OCI-LY7 (cell line): Measurements from ENCODE around the gene IFFO2. TPM values are rescaled to one million over a fixed set of nuclear protein-coding genes. Genes with fewer than 3 reads are reported as not detected.

ENCODE experiments used
- BruUV-seq: library from RNA; stranded (reverse); fragments of 400-500 nt; replicated peaks from 2 replicates; lab custom pipeline; 2021; lab: Mats Ljungman, UMichigan
- CTCF ChIA-PET: fragments of 300-600 bp; sonication (Branson Sonifier 250); formaldehyde crosslinking; loops from one replicate; lab custom pipeline; 2022; ENCODE audit warnings: antibody characterized with exemption; ENCODE audit not compliant: unreplicated experiment; lab: Charles Lee
- POLR2A ChIA-PET: fragments of 300-600 bp; sonication (Branson Sonifier 250); formaldehyde crosslinking; loops from one replicate; lab custom pipeline; 2022; ENCODE audit warnings: antibody characterized with exemption; lab: Charles Lee
- DNase-seq: peaks from one replicate; pipeline ENCODE4 v3.0.0-alpha.2; 2015; ENCODE audit warnings: low spot score
- H2AFZ ChIP-seq: fragments of 200-600 bp; sonication (generic), shearing (Covaris generic); 2 replicates; pipeline ENCODE4 v1.6.1; 2014; ENCODE audit warnings: mild to moderate bottlenecking, antibody characterized with exemption, low read length, moderate library complexity
- H3K27ac ChIP-seq: fragments of 200-600 bp; sonication (generic); 2 replicates; pipeline ENCODE4 v1.5.1; 2014; ENCODE audit warnings: mixed run types, low read depth, mild to moderate bottlenecking, moderate library complexity, low read length, inconsistent platforms; ENCODE audit not compliant: poor library complexity, severe bottlenecking
- H3K36me3 ChIP-seq: fragments of 200-600 bp; sonication (generic); 2 replicates; pipeline ENCODE4 v1.6.1; 2014; ENCODE audit warnings: mild to moderate bottlenecking, antibody characterized with exemption, low read length, moderate library complexity, mixed read lengths; ENCODE audit not compliant: insufficient read depth
- H3K4me1 ChIP-seq: fragments of 200-600 bp; sonication (generic); 2 replicates; pipeline ENCODE4 v1.5.1; 2014; ENCODE audit warnings: mild to moderate bottlenecking, low read length; ENCODE audit not compliant: insufficient read depth, poor library complexity, severe bottlenecking
- H3K4me2 ChIP-seq: fragments of 200-600 bp; sonication (generic); 2 replicates; pipeline ENCODE4 v1.6.1; 2014; ENCODE audit warnings: mild to moderate bottlenecking, low read length
- H3K4me3 ChIP-seq: fragments of 200-600 bp; sonication (generic); 2 replicates; pipeline ENCODE4 v1.5.1; 2014; ENCODE audit warnings: mild to moderate bottlenecking, low read depth, low read length; ENCODE audit not compliant: poor library complexity, severe bottlenecking
- H3K79me2 ChIP-seq: fragments of 200-600 bp; sonication (generic); 2 replicates; pipeline ENCODE4 v1.6.1; 2016; ENCODE audit warnings: low read depth, mild to moderate bottlenecking, low read length, moderate library complexity, mixed read lengths; ENCODE audit not compliant: insufficient read depth
- H3K9me2 ChIP-seq: fragments of 200-600 bp; sonication (generic); 2 replicates; pipeline ENCODE4 v1.6.1; 2016; ENCODE audit warnings: mild to moderate bottlenecking, low read length, mixed read lengths; ENCODE audit not compliant: insufficient read depth
- H3K9me3 ChIP-seq: fragments of 200-600 bp; sonication (generic); 2 replicates; pipeline ENCODE4 v1.6.1; 2014; ENCODE audit warnings: mild to moderate bottlenecking, mixed run types, low read length, mixed read lengths
- H4K20me1 ChIP-seq: fragments of 200-600 bp; sonication (generic); 2 replicates; pipeline ENCODE4 v1.6.1; 2014; ENCODE audit warnings: mild to moderate bottlenecking, antibody characterized with exemption, low read length, moderate library complexity, mixed read lengths; ENCODE audit not compliant: insufficient read depth
- EZH2phosphoT487 ChIP-seq: fragments of 200-600 bp; sonication (generic); IDR thresholded peaks from 2 replicates; pipeline ENCODE4 v1.6.1; 2018; ENCODE audit warnings: low read depth, borderline replicate concordance, mild to moderate bottlenecking, mixed run types, antibody characterized with exemption, low read length, moderate library complexity, mixed read lengths
- intact Hi-C: fragments of 100-400 bp; cut with micrococcal nuclease; formaldehyde crosslinking; loops from one replicate; pipeline ENCODE4 v1.10.0; 2022; ENCODE audit not compliant: unreplicated experiment
- total RNA-seq, 2 experiments: library from RNA; depleted of rRNA in 1 of 2; stranded (reverse); fragments of >200 nt in 1 of 2; shearing (Covaris generic) in 1 of 2; gene quantifications; 2 replicates each; pipeline ENCODE4 v1.2.3, GENCODE V29; 2014 to 2022
- TF ChIP-seq, protein P1 (sequence below): fragments of 200-600 bp; sonication (generic); conservative IDR thresholded peaks from 2 replicates; pipeline ENCODE4 v1.5.1; 2014; ENCODE audit warnings: mild to moderate bottlenecking, antibody characterized with exemption, low read length, moderate library complexity, mixed read lengths

Gene IFFO2
- total RNA-seq, 2 experiments from 2014 or later: 0.06 to 0.44 TPM

DNA sequence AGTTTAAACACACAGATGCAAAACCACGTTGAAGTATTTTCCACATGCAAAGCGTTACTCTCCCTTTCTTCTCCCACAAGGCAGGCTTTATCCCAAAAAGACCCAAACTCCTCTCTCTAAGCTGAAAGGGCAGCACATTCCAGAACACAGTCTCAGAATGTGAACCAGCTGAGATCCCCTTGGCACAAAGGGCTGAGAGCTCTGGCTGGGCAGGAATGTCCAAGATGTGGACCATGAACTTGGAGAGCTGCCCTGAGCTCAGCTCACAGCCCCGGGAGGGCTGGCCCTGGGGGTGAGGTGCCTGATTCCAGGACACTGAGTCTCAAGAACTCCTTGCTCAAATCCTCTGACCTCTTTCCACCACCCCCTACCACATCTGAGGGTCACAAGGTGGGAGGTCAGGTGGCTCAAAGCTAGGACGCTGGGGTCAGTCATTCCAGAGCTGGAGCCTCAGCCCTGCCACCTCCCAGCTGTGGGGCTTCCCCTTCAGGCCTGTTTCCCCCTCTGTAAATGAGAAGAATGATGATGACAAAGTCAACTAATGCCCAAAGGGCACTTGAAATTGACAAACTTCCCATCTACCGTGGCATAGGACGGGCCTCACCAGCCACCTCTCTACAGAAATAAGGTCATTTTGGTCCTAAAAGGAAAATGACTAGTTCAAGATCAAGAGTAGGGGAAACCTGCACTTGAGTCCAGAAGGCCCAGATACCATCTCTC, 65.6 kb downstream of the IFFO2 start:
- Histone ChIP-seq H3K4me2 (no peak overlapping the region), H2AFZ (no peak overlapping the region), H3K27ac (no peak overlapping the region), H3K9me2 (no peaks in the 10 kb centered on the region), H3K4me3 (no peak overlapping the region), H4K20me1 (no peaks in the 10 kb centered on the region), H3K36me3 (no peaks in the 10 kb centered on the region), H3K79me2 (no peaks in the 10 kb centered on the region), H3K9me3 (no peaks in the 10 kb centered on the region), H3K4me1 (no peaks in the 10 kb centered on the region)
- intact Hi-C loops: no loop called here
- POLR2A ChIA-PET: no interaction called here
- CTCF ChIA-PET: no interaction called here
- BruUV-seq: no TSS peak
- no peak for DNase-seq
- TF ChIP-seq, protein P1, sequence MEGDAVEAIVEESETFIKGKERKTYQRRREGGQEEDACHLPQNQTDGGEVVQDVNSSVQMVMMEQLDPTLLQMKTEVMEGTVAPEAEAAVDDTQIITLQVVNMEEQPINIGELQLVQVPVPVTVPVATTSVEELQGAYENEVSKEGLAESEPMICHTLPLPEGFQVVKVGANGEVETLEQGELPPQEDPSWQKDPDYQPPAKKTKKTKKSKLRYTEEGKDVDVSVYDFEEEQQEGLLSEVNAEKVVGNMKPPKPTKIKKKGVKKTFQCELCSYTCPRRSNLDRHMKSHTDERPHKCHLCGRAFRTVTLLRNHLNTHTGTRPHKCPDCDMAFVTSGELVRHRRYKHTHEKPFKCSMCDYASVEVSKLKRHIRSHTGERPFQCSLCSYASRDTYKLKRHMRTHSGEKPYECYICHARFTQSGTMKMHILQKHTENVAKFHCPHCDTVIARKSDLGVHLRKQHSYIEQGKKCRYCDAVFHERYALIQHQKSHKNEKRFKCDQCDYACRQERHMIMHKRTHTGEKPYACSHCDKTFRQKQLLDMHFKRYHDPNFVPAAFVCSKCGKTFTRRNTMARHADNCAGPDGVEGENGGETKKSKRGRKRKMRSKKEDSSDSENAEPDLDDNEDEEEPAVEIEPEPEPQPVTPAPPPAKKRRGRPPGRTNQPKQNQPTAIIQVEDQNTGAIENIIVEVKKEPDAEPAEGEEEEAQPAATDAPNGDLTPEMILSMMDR: no peak
- no peak for TF ChIP-seq EZH2phosphoT487

- TF ChIP-seq EZH2phosphoT487: no peak
- TF ChIP-seq, protein P1: no peak
- no TSS peak for BruUV-seq
- CTCF ChIA-PET: no interaction called here
These were observed 70.5 kb downstream of the IFFO2 start for GRCh38 chr1:18886003-18886335.

GRCh38 chr1:18885311-18886002, 71.0 kb downstream of the IFFO2 start:
- CTCF ChIA-PET: no interaction called here

More at GRCh38 chr1:18886003-18886335, 70.5 kb downstream of the IFFO2 start:
- Histone ChIP-seq H3K27ac (no peak overlapping the region), H3K4me1 (no peaks in the 10 kb centered on the region), H3K9me3 (no peaks in the 10 kb centered on the region), H3K4me2 (no peak overlapping the region), H3K79me2 (no peaks in the 10 kb centered on the region), H2AFZ (no peak overlapping the region), H3K9me2 (no peaks in the 10 kb centered on the region), H3K4me3 (no peak overlapping the region), H4K20me1 (no peaks in the 10 kb centered on the region), H3K36me3 (no peaks in the 10 kb centered on the region)
- no peak for DNase-seq
- intact Hi-C loops: no loop called here
- POLR2A ChIA-PET: no interaction called here

More at GRCh38 chr1:18885311-18886002, 71.0 kb downstream of the IFFO2 start:
- intact Hi-C loops: no loop called here
- Histone ChIP-seq H3K4me3 (no peak overlapping the region), H3K4me1 (no peaks in the 10 kb centered on the region), H2AFZ (no peak overlapping the region), H3K4me2 (no peak overlapping the region), H3K36me3 (no peaks in the 10 kb centered on the region), H4K20me1 (no peaks in the 10 kb centered on the region), H3K79me2 (no peaks in the 10 kb centered on the region), H3K9me2 (no peaks in the 10 kb centered on the region), H3K27ac (no peak overlapping the region), H3K9me3 (no peaks in the 10 kb centered on the region)
- DNase-seq: no peak
- POLR2A ChIA-PET: no interaction called here
- TF ChIP-seq, protein P1: no peak
- no peak for TF ChIP-seq EZH2phosphoT487
- BruUV-seq: no TSS peak
